ENCODE results near the gene TWSG1. TPM values are rescaled to one million over a fixed set of nuclear protein-coding genes. Genes with fewer than 3 reads are reported as not detected.
"Not testable (repeated sequence)": the region's sequence is repeated elsewhere in the genome, so short reads cannot be mapped to it uniquely, and the experiment has no call there.

Gene TWSG1
- total RNA-seq, 1 donor from 2014 or later, result 12.9 TPM

DNA sequence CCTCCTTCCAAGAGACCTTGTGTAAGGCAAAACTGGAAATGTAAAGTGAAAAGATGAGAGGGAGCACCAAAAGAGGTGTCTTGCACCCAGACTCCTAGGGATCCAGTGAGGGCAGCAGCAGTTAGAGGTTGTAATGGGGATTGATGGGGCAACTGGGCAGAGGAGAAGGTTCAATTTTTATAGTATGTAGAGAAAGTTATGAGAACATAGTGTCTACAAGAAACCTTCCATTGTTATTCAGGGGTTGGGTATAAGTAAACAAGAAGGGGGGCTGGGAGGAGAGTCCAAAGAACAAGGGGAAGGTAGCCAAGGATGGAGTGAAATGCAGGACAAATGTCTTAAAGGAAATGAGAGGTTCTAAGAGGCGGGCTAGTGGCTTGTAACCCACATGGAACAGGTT lies 89.1 kb downstream of the TWSG1 start:
- intact Hi-C loops (cut with micrococcal nuclease); H3K27ac Mint-ChIP-seq; H3K36me3 Mint-ChIP-seq (ENCODE audit: low read depth); H3K9me3 Mint-ChIP-seq; DNase-seq (ENCODE audit: low spot score); H3K4me3 Mint-ChIP-seq (ENCODE audit: low read depth); H3K4me1 Mint-ChIP-seq (ENCODE audit: low read depth); H3K27me3 Mint-ChIP-seq (ENCODE audit: low read depth): not testable (repeated sequence)

GRCh38 chr18:9424235-9424634 lies 89.7 kb downstream of the TWSG1 start:
- H3K4me1 Mint-ChIP-seq (ENCODE audit: low read depth); H3K27ac Mint-ChIP-seq; H3K4me3 Mint-ChIP-seq (ENCODE audit: low read depth); H3K9me3 Mint-ChIP-seq; intact Hi-C loops (cut with micrococcal nuclease); H3K27me3 Mint-ChIP-seq (ENCODE audit: low read depth); H3K36me3 Mint-ChIP-seq (ENCODE audit: low read depth); DNase-seq (ENCODE audit: low spot score): not testable (repeated sequence)

DNA sequence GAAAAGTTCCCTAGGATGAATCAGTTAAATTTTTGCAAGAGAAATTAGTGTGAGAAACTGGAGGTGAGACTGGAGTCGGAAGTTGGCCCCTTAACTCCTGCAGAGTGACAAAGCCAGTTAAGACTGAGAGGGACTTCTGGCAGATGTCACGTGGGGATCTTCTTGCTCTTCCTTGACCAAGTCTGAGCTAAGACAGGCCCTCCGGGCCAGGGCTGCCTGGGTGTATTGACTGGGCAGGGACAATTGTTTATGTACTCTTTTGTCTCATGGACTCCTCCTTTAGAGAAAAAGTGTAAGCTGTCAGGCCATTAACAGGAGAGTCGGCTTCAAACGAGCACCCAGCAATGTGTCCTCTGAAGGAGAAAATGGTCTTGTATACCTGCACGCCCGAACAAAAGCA lies 92.2 kb downstream of the TWSG1 start:
- no peak for DNase-seq (ENCODE audit: low spot score)
- intact Hi-C loops (cut with micrococcal nuclease), result no loop called here
- Mint-ChIP-seq H3K9me3 (no peaks in the 10 kb centered on the region), H3K4me1 (ENCODE audit: low read depth) (no peaks in the 10 kb centered on the region), H3K4me3 (ENCODE audit: low read depth) (no peak overlapping the region), H3K27ac (no peak overlapping the region), H3K36me3 (ENCODE audit: low read depth) (no peaks in the 10 kb centered on the region), H3K27me3 (ENCODE audit: low read depth) (no peaks in the 10 kb centered on the region)

DNA sequence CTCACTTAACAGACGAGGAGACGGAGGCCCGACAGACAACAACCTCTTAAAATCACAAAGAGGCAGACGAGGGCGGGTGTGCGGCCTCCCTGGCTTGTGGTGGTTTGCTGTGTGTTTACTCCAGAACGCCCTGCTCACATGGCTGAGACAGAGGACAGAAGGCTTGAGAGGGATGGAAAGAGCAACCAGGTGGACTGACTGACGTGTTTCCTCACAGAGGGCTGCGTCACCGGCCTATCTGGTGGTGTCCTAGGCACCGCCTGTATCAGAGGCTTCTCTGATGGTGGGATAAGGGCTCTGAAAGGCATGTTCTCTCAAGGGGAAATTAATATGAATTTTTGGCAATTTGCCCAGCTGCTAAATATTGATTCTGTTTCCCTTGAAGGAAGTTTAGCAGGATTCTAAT lies 93.7 kb downstream of the TWSG1 start:
- Mint-ChIP-seq H3K9me3 (no peaks in the 10 kb centered on the region), H3K4me1 (ENCODE audit: low read depth) (no peaks in the 10 kb centered on the region), H3K27me3 (ENCODE audit: low read depth) (no peaks in the 10 kb centered on the region), H3K4me3 (ENCODE audit: low read depth) (no peak overlapping the region), H3K27ac (no peak overlapping the region), H3K36me3 (ENCODE audit: low read depth) (no peaks in the 10 kb centered on the region)
- DNase-seq (ENCODE audit: low spot score), result no peak
- intact Hi-C loops (cut with micrococcal nuclease), result no loop called here

DNA sequence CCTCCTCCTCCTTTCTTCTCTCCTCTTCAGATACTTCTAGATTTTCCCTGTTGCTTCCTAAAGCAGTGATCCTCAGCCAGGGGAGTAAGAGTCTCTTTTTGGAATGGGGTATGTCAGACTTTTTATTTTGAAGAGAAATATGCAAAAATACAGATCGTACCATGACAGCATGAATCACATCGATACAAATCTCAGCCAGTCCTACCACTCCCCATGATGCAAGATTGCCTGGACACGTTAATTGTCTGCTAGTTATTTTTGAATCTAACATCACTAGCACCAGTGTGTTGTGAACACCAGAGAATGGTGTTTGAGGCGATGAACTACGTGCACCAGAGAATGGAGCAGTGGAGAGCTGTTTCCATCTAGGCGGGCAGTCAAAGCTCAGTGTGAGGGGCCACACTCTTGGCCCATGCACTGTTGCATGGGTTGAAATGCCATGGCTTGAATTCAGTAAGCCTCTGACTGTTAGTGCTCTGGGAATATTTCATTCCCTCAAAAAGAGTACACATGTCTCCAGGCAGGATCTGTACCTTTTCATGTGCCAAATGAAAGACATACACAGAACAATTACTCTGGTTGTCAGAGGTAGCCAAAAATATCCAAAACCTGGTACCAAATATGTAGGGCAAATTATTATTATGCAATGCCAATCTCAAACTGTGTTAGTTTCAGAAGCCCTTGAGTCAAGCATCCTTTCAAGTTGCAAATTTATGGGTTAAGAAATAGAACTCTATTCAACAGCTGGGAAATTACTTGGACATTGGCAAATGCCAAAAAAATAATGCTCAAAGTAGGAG lies 94.5 kb downstream of the TWSG1 start:
- H3K4me3 Mint-ChIP-seq (ENCODE audit: low read depth), result no peak overlapping the region
- H3K27me3 Mint-ChIP-seq (ENCODE audit: low read depth), result no peaks in the 10 kb centered on the region
- H3K36me3 Mint-ChIP-seq (ENCODE audit: low read depth), result no peaks in the 10 kb centered on the region
- H3K27ac Mint-ChIP-seq, result no peak overlapping the region
- no peaks in the 10 kb centered on the region for H3K9me3 Mint-ChIP-seq
- no peak for DNase-seq (ENCODE audit: low spot score)
- intact Hi-C loops (cut with micrococcal nuclease), result no loop called here
- peaks cover 3% of the 10 kb centered on the region for H3K4me1 Mint-ChIP-seq (ENCODE audit: low read depth)

- Mint-ChIP-seq H3K4me1 (ENCODE audit: low read depth) (peaks cover 3% of the 10 kb centered on the region), H3K27ac (no peak overlapping the region), H3K4me3 (ENCODE audit: low read depth) (no peak overlapping the region), H3K27me3 (ENCODE audit: low read depth) (no peaks in the 10 kb centered on the region), H3K9me3 (no peaks in the 10 kb centered on the region), H3K36me3 (ENCODE audit: low read depth) (no peaks in the 10 kb centered on the region)
- no peak for DNase-seq (ENCODE audit: low spot score)
- intact Hi-C loops (cut with micrococcal nuclease), result no loop called here
Measured at GRCh38 chr18:9429662-9429993, 95.1 kb downstream of the TWSG1 start.

DNA sequence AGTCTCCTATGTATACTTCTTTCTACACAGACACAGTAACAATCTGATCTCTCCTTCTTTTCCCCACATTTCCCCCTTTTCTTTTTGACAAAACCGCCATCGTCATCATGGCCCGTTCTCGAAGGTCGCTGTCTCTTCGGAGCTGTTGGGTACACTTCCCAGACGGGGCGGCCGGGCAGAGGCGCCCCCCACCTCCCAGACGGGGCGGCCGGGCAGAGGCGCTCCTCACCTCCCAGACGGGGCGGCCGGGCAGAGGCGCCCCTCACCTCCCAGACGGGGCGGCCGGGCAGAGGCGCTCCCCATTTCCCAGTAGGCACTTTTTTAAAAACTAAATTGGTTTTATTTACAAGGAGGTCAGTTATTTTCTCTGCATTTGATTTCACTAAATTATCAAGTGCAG lies 95.7 kb downstream of the TWSG1 start:
- H3K4me3 Mint-ChIP-seq (ENCODE audit: low read depth); intact Hi-C loops (cut with micrococcal nuclease); H3K27ac Mint-ChIP-seq; H3K9me3 Mint-ChIP-seq; H3K36me3 Mint-ChIP-seq (ENCODE audit: low read depth); H3K4me1 Mint-ChIP-seq (ENCODE audit: low read depth); DNase-seq (ENCODE audit: low spot score); H3K27me3 Mint-ChIP-seq (ENCODE audit: low read depth): not testable (repeated sequence)

- intact Hi-C loops (cut with micrococcal nuclease), result no loop called here
- Mint-ChIP-seq H3K4me3 (ENCODE audit: low read depth) (no peak overlapping the region), H3K27me3 (ENCODE audit: low read depth) (no peaks in the 10 kb centered on the region), H3K27ac (no peak overlapping the region), H3K4me1 (ENCODE audit: low read depth) (peaks cover 3% of the 10 kb centered on the region), H3K36me3 (ENCODE audit: low read depth) (no peaks in the 10 kb centered on the region), H3K9me3 (no peaks in the 10 kb centered on the region)
- no peak for DNase-seq (ENCODE audit: low spot score)
Measured at GRCh38 chr18:9431296-9431695, 96.7 kb downstream of the TWSG1 start.

DNA sequence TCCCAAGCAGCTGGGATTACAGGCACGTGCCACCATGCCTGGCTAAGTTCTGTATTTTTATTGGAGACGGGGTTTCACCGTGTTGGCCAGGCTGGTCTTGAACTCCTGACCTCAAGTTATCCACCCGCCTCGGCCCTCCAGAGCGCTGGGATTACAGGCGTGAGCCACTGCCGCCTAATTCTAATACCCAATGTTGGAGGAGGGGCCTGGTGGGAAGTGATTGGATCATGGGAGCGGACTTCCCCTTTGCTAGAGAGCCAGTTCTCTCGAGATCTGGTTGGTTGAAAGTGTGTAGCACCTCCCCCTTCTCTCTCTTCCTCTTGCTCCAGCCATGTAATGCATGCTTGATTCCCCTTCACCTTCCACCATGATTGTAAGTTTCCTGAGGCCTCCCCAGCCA lies 98.5 kb downstream of the TWSG1 start:
- intact Hi-C loops (cut with micrococcal nuclease); H3K27ac Mint-ChIP-seq; DNase-seq (ENCODE audit: low spot score); H3K9me3 Mint-ChIP-seq; H3K27me3 Mint-ChIP-seq (ENCODE audit: low read depth); H3K4me3 Mint-ChIP-seq (ENCODE audit: low read depth); H3K36me3 Mint-ChIP-seq (ENCODE audit: low read depth); H3K4me1 Mint-ChIP-seq (ENCODE audit: low read depth): not testable (repeated sequence)

DNA sequence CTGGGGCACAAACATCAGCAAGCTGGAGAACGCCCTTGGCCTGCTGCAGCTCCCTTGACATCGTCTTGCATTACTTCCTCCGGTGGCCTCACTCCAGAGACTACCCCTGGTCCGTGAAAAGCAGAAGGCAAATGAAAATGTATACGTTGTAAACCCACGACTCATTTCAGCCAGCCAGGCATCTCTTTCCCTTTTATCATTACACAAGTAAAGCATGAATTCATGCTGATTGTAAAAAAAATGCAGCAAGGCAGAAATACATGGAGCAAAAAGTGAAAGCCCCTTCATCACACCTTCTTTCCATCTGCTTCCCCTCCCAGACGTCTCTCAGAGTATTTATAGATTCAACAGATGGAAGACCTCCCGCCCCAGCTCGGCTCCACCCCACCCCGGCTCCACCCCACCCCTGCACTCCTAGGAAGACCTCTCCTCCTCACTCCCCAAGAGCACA lies 99.1 kb downstream of the TWSG1 start:
- H3K27me3 Mint-ChIP-seq (ENCODE audit: low read depth), result no peaks in the 10 kb centered on the region
- no peak overlapping the region for H3K4me3 Mint-ChIP-seq (ENCODE audit: low read depth)
- intact Hi-C loops (cut with micrococcal nuclease), result no loop called here
- DNase-seq (ENCODE audit: low spot score), result no peak
- no peak overlapping the region for H3K27ac Mint-ChIP-seq
- no peaks in the 10 kb centered on the region for H3K36me3 Mint-ChIP-seq (ENCODE audit: low read depth)
- H3K4me1 Mint-ChIP-seq (ENCODE audit: low read depth), result peaks cover 3% of the 10 kb centered on the region
- H3K9me3 Mint-ChIP-seq, result no peaks in the 10 kb centered on the region

DNA sequence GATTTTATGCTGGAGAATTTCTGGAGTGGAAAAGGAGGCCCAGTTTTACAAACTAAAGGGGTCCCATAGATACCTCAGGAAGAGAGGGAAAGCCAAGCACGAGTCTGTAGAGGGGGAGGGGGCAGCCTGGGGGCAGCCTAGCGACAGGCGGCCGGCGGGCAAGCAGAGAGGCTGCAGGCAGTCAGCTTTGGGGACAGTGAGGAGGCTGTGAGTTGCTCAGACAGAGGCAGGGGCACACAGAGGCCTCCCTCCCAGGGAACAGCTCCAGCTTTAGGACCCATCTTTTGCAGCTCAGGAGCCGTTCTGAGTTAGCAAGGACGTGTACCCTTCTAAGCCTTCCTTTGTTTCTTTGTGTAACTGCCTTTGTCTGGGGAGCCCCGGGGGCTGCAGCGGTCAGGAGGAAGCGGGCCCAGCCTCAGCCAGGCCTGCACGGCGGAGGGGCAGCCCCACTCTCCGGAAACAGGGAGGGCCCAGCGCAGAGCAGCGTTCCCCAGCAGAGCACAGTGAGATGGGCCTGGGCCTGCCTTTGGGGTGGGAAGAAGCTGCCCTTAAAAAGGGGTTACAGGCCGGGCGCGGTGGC lies 99.6 kb downstream of the TWSG1 start:
- Mint-ChIP-seq H3K36me3 (ENCODE audit: low read depth) (no peaks in the 10 kb centered on the region), H3K27me3 (ENCODE audit: low read depth) (no peaks in the 10 kb centered on the region), H3K4me3 (ENCODE audit: low read depth) (no peak overlapping the region), H3K4me1 (ENCODE audit: low read depth) (peaks cover 3% of the 10 kb centered on the region), H3K27ac (no peak overlapping the region), H3K9me3 (no peaks in the 10 kb centered on the region)
- no peak for DNase-seq (ENCODE audit: low spot score)
- intact Hi-C loops (cut with micrococcal nuclease), result no loop called here

- DNase-seq (ENCODE audit: low spot score), result no peak
- Mint-ChIP-seq H3K4me1 (ENCODE audit: low read depth) (peaks cover 3% of the 10 kb centered on the region), H3K27me3 (ENCODE audit: low read depth) (no peaks in the 10 kb centered on the region), H3K9me3 (no peaks in the 10 kb centered on the region), H3K27ac (no peak overlapping the region), H3K4me3 (ENCODE audit: low read depth) (no peak overlapping the region), H3K36me3 (ENCODE audit: low read depth) (no peaks in the 10 kb centered on the region)
- intact Hi-C loops (cut with micrococcal nuclease), result no loop called here
Measured at GRCh38 chr18:9435041-9435440, 100.5 kb downstream of the TWSG1 start.

- intact Hi-C loops (cut with micrococcal nuclease), result no loop called here
- Mint-ChIP-seq H3K27me3 (ENCODE audit: low read depth) (peaks cover 2% of the 10 kb centered on the region), H3K9me3 (no peaks in the 10 kb centered on the region), H3K36me3 (ENCODE audit: low read depth) (no peaks in the 10 kb centered on the region), H3K4me1 (ENCODE audit: low read depth) (peaks cover 3% of the 10 kb centered on the region), H3K4me3 (ENCODE audit: low read depth) (no peak overlapping the region), H3K27ac (no peak overlapping the region)
- no peak for DNase-seq (ENCODE audit: low spot score)
Measured at GRCh38 chr18:9436206-9436929, 101.8 kb downstream of the TWSG1 start.
